Esophagus squamous epithelium (tissue), 4 donors: Measurements from ENCODE around the gene SLC12A8.

Experiments
- CTCF ChIP-seq, 6 experiments: fragments of 450-650 bp in 4 of 6; fragments of 200-600 bp in 2 of 6; sonication (generic) in 2 of 6; IDR thresholded peaks; one replicate each; pipeline ENCODE4 v1.5.1; 2016 to 2019; ENCODE audit warnings: antibody characterized with exemption in 6 of 6, mild to moderate bottlenecking in 4 of 6, moderate library complexity in 4 of 6
- POLR2A ChIP-seq, 4 donors: fragments of 450-650 bp; IDR thresholded peaks; one replicate each; pipeline ENCODE4 v1.6.1; 2017; ENCODE audit warnings: antibody characterized with exemption in 4 of 4, mild to moderate bottlenecking in 4 of 4, moderate library complexity in 3 of 4

- no peak for TF ChIP-seq POLR2A (IDR thresholded peaks at IDR 0.05)
- TF ChIP-seq CTCF (IDR thresholded peaks at IDR 0.05): no peak
Observed at GRCh38 chr3:125219261-125219701, 6.7 kb upstream of the SLC12A8 start.
